Endothelial cell of coronary artery (primary cell): ENCODE measurements around the gene ZDHHC11. TPM values are rescaled to one million over a fixed set of nuclear protein-coding genes. Genes with fewer than 3 reads are reported as not detected.

Source experiments
- total RNA-seq: library from RNA; depleted of rRNA; stranded (reverse); fragments of >200 nt; gene quantifications from 2 replicates; pipeline ENCODE4 v1.2.3, GENCODE V29; 2014

The ZDHHC11 gene
- 0.18 and 0.75 TPM in 2 replicates for total RNA-seq

DNA sequence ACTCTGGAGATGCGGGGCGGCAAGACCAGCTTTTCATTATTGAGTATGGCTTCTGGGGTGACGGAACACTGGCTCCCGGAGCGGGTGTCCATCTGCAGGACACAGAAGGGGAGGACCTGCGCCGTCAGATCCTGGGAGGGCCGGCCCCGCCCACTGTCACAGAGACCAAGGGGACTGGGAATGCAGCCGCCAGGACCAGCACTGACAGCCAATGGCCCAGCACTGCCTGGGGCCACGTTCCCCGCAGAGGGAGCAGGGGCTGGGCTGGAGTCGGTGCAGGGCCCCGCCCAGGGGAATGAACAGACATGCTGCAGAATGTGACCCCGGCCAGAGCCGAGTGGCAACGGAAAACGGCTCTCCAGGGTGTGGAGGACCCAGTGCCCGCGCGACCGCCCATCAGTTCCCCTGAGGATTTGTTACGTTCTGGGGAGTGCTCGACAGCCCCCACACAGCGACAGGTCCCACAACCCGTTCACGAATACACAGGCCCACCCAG is at the start of gene ZDHHC11:
ZDHHC11 (minus strand) TSS at position 476 of the 496 bp plus-strand sequence; CDS start at position 92, 384 bp downstream.

GRCh38 chr5:892394-893136 is 41.8 kb upstream of the ZDHHC11 start, which contains the start of the genes BRD9 and TRIP13:
Gene BRD9 (minus strand): TSS chr5:892801. CDS start chr5:892657, 144 bp downstream.
Gene TRIP13 (plus strand): TSS chr5:892884. CDS start chr5:892999, 115 bp downstream.

GRCh38 chr5:784428-785177 is 66.2 kb downstream of the ZDHHC11 start, which contains the start of gene ZDHHC11B:
Gene ZDHHC11B (minus strand): TSS chr5:784729. CDS start chr5:766919, 17,810 bp downstream.

Other genes with a start within 250 kb of the ZDHHC11 start
- 3.1 and 4.3 TPM in 2 replicates for gene CEP72, start 238.6 kb downstream of the ZDHHC11 start, total RNA-seq
- 0.18 and 0.19 TPM in 2 replicates for gene TPPP, start 157.6 kb downstream of the ZDHHC11 start, total RNA-seq
- gene ZDHHC11B, start 66.3 kb downstream of the ZDHHC11 start, total RNA-seq: not detected in 2 replicates
- 50.4 and 57.5 TPM in 2 replicates for gene BRD9, start 41.8 kb upstream of the ZDHHC11 start, total RNA-seq
- 12.8 and 34.1 TPM in 2 replicates for gene TRIP13, start 41.9 kb upstream of the ZDHHC11 start, total RNA-seq
- gene NKD2, start 157.8 kb upstream of the ZDHHC11 start, total RNA-seq: not detected in 2 replicates